Thyroid gland (tissue), 4 donors: ENCODE results near the gene NR1H3.

Experiments
- CTCF ChIP-seq, 6 experiments: fragments of 200-600 bp in 3 of 6; fragments of 450-650 bp in 3 of 6; sonication (generic) in 3 of 6; IDR thresholded peaks; one replicate each; pipeline ENCODE4 v1.5.1; 2016 to 2019; ENCODE audit warnings: antibody characterized with exemption in 6 of 6, mild to moderate bottlenecking in 2 of 6, inconsistent platforms in 1 of 6, moderate library complexity in 1 of 6
- POLR2A ChIP-seq, 2 donors: fragments of 450-650 bp; IDR thresholded peaks; one replicate each; pipeline ENCODE4 v1.6.1; 2017; ENCODE audit warnings: antibody characterized with exemption in 2 of 2, mild to moderate bottlenecking in 2 of 2, moderate library complexity in 1 of 2

DNA sequence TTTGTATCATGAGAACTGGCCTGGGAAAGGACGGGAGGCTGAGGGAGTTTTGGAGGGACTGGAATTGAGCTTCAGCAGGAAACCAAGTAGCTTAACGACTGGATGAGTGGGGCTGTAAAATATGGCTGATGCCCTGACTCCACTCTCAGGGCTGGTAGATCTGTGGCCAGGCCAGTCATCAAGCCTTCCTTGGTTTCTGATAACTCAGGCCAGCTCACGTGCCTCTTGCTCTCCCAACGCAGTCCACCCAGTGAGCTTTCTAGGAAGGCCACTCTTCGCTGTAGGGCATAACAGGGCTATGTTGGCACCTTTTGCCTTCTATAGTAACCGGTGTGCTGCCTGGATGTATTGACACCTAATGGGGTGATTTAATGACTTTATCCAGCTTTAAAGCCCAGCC is 6.3 kb downstream of the NR1H3 start:
- TF ChIP-seq POLR2A (IDR thresholded peaks at IDR 0.05) (no peak), CTCF (IDR thresholded peaks at IDR 0.05) (no peak)
